IMR-90 (cell line): ENCODE measurements around the gene PSMD8. TPM values are rescaled to one million over a fixed set of nuclear protein-coding genes. Genes with fewer than 3 reads are reported as not detected.

ENCODE experiments used
- ATAC-seq: fragments of 200-7000 bp; cut with Tn5 transposase; 2 replicates; pipeline ENCODE4 v1.9.1; 2020; ENCODE audit warnings: low read depth, mild to moderate bottlenecking, moderate library complexity
- BruUV-seq: library from RNA; stranded (reverse); fragments of 400-500 nt; replicated peaks from 2 replicates; lab custom pipeline; 2021; lab: Mats Ljungman, UMichigan
- CTCF ChIA-PET: fragments of 300-600 bp; formaldehyde crosslinking; extraction: SDS; loops from one replicate; lab custom pipeline; 2021; ENCODE audit warnings: antibody characterized with exemption; lab: Yijun Ruan, JAX
- POLR2A ChIA-PET: fragments of 300-600 bp; sonication (Branson Sonifier 250); formaldehyde crosslinking; loops from one replicate; lab custom pipeline; 2022; ENCODE audit warnings: antibody characterized with exemption; ENCODE audit not compliant: unreplicated experiment; lab: Charles Lee
- DNase-seq: peaks from one replicate; pipeline ENCODE4 v3.0.0; 2013
- H2AFZ ChIP-seq: replicated peaks from 2 replicates; pipeline ENCODE3; 2013; ENCODE audit warnings: low read length, mild to moderate bottlenecking; ENCODE audit not compliant: poor library complexity
- H2AK5ac ChIP-seq: 2 replicates; pipeline ENCODE4 v1.6.1; 2013; ENCODE audit warnings: low read depth, low read length, inconsistent platforms
- H2AK9ac ChIP-seq: replicated peaks from 2 replicates; pipeline ENCODE3; 2013; ENCODE audit warnings: mild to moderate bottlenecking, low read depth, low read length, moderate library complexity; ENCODE audit not compliant: poor library complexity
- H2BK120ac ChIP-seq: 2 replicates; pipeline ENCODE4 v1.6.1; 2013; ENCODE audit warnings: low read depth, low read length, inconsistent platforms
- H2BK15ac ChIP-seq: 3 replicates; pipeline ENCODE4 v1.6.1; 2013; ENCODE audit warnings: low read depth, low read length, inconsistent platforms
- H2BK20ac ChIP-seq: 2 replicates; pipeline ENCODE4 v1.6.1; 2013; ENCODE audit warnings: low read depth, mild to moderate bottlenecking, inconsistent platforms, low read length, moderate library complexity
- H2BK5ac ChIP-seq: 2 replicates; pipeline ENCODE4 v1.6.1; 2013; ENCODE audit warnings: mild to moderate bottlenecking, low read depth, low read length, inconsistent platforms; ENCODE audit not compliant: poor library complexity, severe bottlenecking
- H3K14ac ChIP-seq: replicated peaks from 2 replicates; pipeline ENCODE4 v1.6.1; 2013; ENCODE audit warnings: low read depth, low read length, inconsistent platforms
- H3K18ac ChIP-seq: 2 replicates; pipeline ENCODE4 v1.6.1; 2013; ENCODE audit warnings: low read depth, low read length, control low read depth
- H3K23ac ChIP-seq: 2 replicates; pipeline ENCODE4 v1.6.1; 2013; ENCODE audit warnings: low read depth, low read length, inconsistent platforms
- H3K27ac ChIP-seq: 2 replicates; pipeline ENCODE4 v1.5.1; 2013; ENCODE audit warnings: mild to moderate bottlenecking, control low read depth, low read length; ENCODE audit not compliant: insufficient read depth
- H3K27me3 ChIP-seq: 2 replicates; pipeline ENCODE4 v1.6.1; 2013; ENCODE audit warnings: low read length; ENCODE audit not compliant: control insufficient read depth, insufficient read depth
- H3K36me3 ChIP-seq: 2 replicates; pipeline ENCODE4 v1.6.1; 2013; ENCODE audit warnings: low read length, mixed read lengths; ENCODE audit not compliant: control insufficient read depth, insufficient read depth
- H3K4ac ChIP-seq: 2 replicates; pipeline ENCODE4 v1.6.1; 2013; ENCODE audit warnings: low read depth, low read length, inconsistent platforms
- H3K4me1 ChIP-seq: 2 replicates; pipeline ENCODE4 v1.6.1; 2013; ENCODE audit warnings: low read length, mixed read lengths; ENCODE audit not compliant: control insufficient read depth, insufficient read depth
- H3K4me2 ChIP-seq: 2 replicates; pipeline ENCODE4 v1.6.1; 2013; ENCODE audit warnings: low read depth, mild to moderate bottlenecking, control low read depth, low read length, moderate library complexity
- H3K4me3 ChIP-seq: 2 replicates; pipeline ENCODE4 v1.5.1; 2013; ENCODE audit warnings: low read depth, mild to moderate bottlenecking, control low read depth, low read length, moderate library complexity; ENCODE audit not compliant: insufficient read depth
- H3K56ac ChIP-seq: 2 replicates; pipeline ENCODE4 v1.6.1; 2013; ENCODE audit warnings: low read length, inconsistent platforms; ENCODE audit not compliant: insufficient read depth; ENCODE audit errors: extremely low read depth
- H3K79me1 ChIP-seq, 2 experiments: 2 replicates each; pipeline ENCODE4 v1.6.1; 2013; ENCODE audit warnings: low read length in 2 of 2, inconsistent platforms in 1 of 2, low read depth in 1 of 2
- H3K9ac ChIP-seq: 2 replicates; pipeline ENCODE4 v1.6.1; 2013; ENCODE audit warnings: low read depth, low read length, control low read depth
- H3K9me1 ChIP-seq: 2 replicates; pipeline ENCODE4 v1.6.1; 2013; ENCODE audit warnings: low read length, inconsistent platforms; ENCODE audit not compliant: insufficient read depth
- H3K9me3 ChIP-seq: 2 replicates; pipeline ENCODE4 v1.6.1; 2013; ENCODE audit warnings: low read length; ENCODE audit not compliant: control insufficient read depth, insufficient read depth
- H4K20me1 ChIP-seq: 2 replicates; pipeline ENCODE4 v1.6.1; 2013; ENCODE audit warnings: low read length, inconsistent platforms; ENCODE audit not compliant: insufficient read depth
- H4K5ac ChIP-seq: 2 replicates; pipeline ENCODE4 v1.6.1; 2013; ENCODE audit warnings: mild to moderate bottlenecking, low read depth, low read length, control low read depth
- H4K8ac ChIP-seq, 2 experiments: 2 replicates each; pipeline ENCODE4 v1.6.1; 2013; ENCODE audit warnings: low read depth in 2 of 2, low read length in 2 of 2, control low read depth in 1 of 2, inconsistent platforms in 1 of 2
- H4K91ac ChIP-seq: 2 replicates; pipeline ENCODE4 v1.6.1; 2013; ENCODE audit warnings: low read depth, low read length, inconsistent platforms; ENCODE audit not compliant: insufficient read depth
- CEBPB ChIP-seq: IDR thresholded peaks from 2 replicates; pipeline ENCODE4 v1.6.1; 2012; ENCODE audit warnings: low read depth, low read length, improper control_type of control experiment
- WGBS, 2 experiments: methylation state at CpG; one replicate each; pipeline versions ENCODE4 v1.1.5 to v1.1.7; 2013; ENCODE audit warnings: missing lambda C conversion rate in 2 of 2; ENCODE audit not compliant: insufficient read length in 1 of 2; ENCODE audit errors: extremely low coverage in 2 of 2; 5-methylcytosine and 5-hydroxymethylcytosine counted together
- dilution Hi-C: fragments of 300-500 bp; cut with HindIII; formaldehyde crosslinking; loops from one replicate; pipeline ENCODE4 v1.14.3; 2018; ENCODE audit warnings: low sequenced_read_pairs; ENCODE audit not compliant: unreplicated experiment
- in situ Hi-C: fragments of 300-500 bp; cut with MboI; formaldehyde crosslinking; loops from 3 replicates; pipeline ENCODE4 v1.14.3; 2019; ENCODE audit warnings: low sequenced_read_pairs, inconsistent platforms, mixed read lengths
- intact Hi-C: fragments of 100-400 bp; cut with micrococcal nuclease; formaldehyde crosslinking; loops from 2 replicates; pipeline ENCODE4 v1.10.0; 2022
- polyA plus RNA-seq, 3 experiments: library from polyadenylated mRNA; depleted of rRNA; stranded (reverse); fragments of >200 nt; gene quantifications; 2 replicates each; pipeline ENCODE4 v1.2.3, GENCODE V29; 2012; ENCODE audit warnings: low replicate concordance in 1 of 3
- total RNA-seq: library from RNA; depleted of rRNA; stranded (reverse); fragments of >200 nt; gene quantifications from 2 replicates; pipeline ENCODE4 v1.2.3, GENCODE V29; 2012
- TF ChIP-seq, protein P1 (sequence below): fragments of 150-350 bp; IDR thresholded peaks from 2 replicates; pipeline ENCODE4 v1.6.1; 2016; ENCODE audit warnings: low read depth, mild to moderate bottlenecking, low read length, moderate library complexity, borderline replicate concordance
- TF ChIP-seq, protein P2 (sequence below): fragments of 150-350 bp; IDR thresholded peaks from 2 replicates; pipeline ENCODE4 v1.6.1; 2017; ENCODE audit warnings: mild to moderate bottlenecking, antibody characterized with exemption, low read length, low read depth

Gene PSMD8
- total and polyA plus RNA-seq, 2 of the 4 experiments (the other 2 are of a cell fraction): 475 to 644 TPM

DNA sequence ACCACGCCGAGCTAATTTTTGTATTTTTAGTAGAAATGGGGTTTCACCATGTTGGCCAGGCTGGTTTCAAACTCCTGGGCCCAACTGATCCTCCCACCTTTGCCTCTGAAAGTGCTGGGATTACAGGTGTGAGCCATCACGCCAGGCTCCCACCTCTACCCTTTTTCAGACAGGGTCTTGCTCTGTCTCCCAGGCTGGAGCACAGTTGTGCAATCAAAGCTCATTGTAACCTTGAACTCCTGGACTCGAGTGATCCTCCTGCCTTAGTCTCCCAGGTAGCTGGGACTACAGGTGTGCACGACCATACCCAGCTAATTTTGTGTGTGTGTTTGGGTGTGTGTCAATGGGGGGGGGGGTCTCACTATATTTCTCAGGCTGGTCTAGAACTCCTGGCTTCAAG, 49.9 kb downstream of the PSMD8 start:
- no peak for ATAC-seq
- H3K4ac ChIP-seq: no peak overlapping the region
- POLR2A ChIA-PET: no interaction called here
- CTCF ChIA-PET: interaction anchor here (0.7 kb wide), 1 partner anchor 22 kb away, joined by 5 read pairs; the partner anchor contains the start of gene FAM98C
- in situ Hi-C loops: loop anchor here (25.0 kb wide), 1 partner anchor 513 kb away; the partner anchor contains the start of genes MRPS12 and SARS2
- no peak overlapping the region for H3K56ac ChIP-seq
- H2BK120ac ChIP-seq: no peak overlapping the region
- dilution Hi-C loops: no loop called here
- H2AK9ac ChIP-seq: no peak overlapping the region
- H4K8ac ChIP-seq: no peak overlapping the region
- H3K23ac ChIP-seq: no peak overlapping the region
- DNase-seq: no peak
- H3K79me1 ChIP-seq: no peaks in the 10 kb centered on the region
- no CpG with 5 or more reads among the region's 5 CpGs for WGBS, 2 experiments
- no peak overlapping the region for H2BK15ac ChIP-seq
- H2AK5ac ChIP-seq: no peak overlapping the region
- H3K36me3 ChIP-seq: no peaks in the 10 kb centered on the region
- H4K5ac ChIP-seq: no peak overlapping the region
- H2AFZ ChIP-seq: no peak overlapping the region
- no peak overlapping the region for H2BK5ac ChIP-seq
- TF ChIP-seq CEBPB: 0 out of 2 replicates have a peak, but pooled peaks have one; percentile 4
- TF ChIP-seq, protein P1, sequence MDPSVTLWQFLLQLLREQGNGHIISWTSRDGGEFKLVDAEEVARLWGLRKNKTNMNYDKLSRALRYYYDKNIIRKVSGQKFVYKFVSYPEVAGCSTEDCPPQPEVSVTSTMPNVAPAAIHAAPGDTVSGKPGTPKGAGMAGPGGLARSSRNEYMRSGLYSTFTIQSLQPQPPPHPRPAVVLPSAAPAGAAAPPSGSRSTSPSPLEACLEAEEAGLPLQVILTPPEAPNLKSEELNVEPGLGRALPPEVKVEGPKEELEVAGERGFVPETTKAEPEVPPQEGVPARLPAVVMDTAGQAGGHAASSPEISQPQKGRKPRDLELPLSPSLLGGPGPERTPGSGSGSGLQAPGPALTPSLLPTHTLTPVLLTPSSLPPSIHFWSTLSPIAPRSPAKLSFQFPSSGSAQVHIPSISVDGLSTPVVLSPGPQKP: no peak
- TF ChIP-seq, protein P2, sequence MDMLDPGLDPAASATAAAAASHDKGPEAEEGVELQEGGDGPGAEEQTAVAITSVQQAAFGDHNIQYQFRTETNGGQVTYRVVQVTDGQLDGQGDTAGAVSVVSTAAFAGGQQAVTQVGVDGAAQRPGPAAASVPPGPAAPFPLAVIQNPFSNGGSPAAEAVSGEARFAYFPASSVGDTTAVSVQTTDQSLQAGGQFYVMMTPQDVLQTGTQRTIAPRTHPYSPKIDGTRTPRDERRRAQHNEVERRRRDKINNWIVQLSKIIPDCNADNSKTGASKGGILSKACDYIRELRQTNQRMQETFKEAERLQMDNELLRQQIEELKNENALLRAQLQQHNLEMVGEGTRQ: no peak
- H2BK20ac ChIP-seq: no peak overlapping the region
- H3K9me3 ChIP-seq: no peaks in the 10 kb centered on the region
- no peak overlapping the region for H4K91ac ChIP-seq
- H3K4me3 ChIP-seq: no peak overlapping the region
- H3K27ac ChIP-seq: no peak overlapping the region
- H3K14ac ChIP-seq: no peak overlapping the region
- no peaks in the 10 kb centered on the region for H3K4me1 ChIP-seq
- H3K9me1 ChIP-seq: no peaks in the 10 kb centered on the region
- H4K20me1 ChIP-seq: no peaks in the 10 kb centered on the region
- no TSS peak for BruUV-seq
- H3K4me2 ChIP-seq: no peak overlapping the region
- H3K27me3 ChIP-seq: peaks cover 34% of the 10 kb centered on the region
- no peak overlapping the region for H3K9ac ChIP-seq
- no peak overlapping the region for H3K18ac ChIP-seq
- intact Hi-C loops: no loop called here
